MM.1S (cell line): ENCODE measurements around the gene FEM1C.

ENCODE experiments used
- CTCF ChIP-seq: fragments of 300-600 bp; sonication (generic); IDR thresholded peaks from 2 replicates; pipeline ENCODE4 v1.5.1; 2016; ENCODE audit warnings: antibody characterized with exemption, low read length, mixed read lengths
- EZH2phosphoT487 ChIP-seq: fragments of 300-600 bp; sonication (generic); IDR thresholded peaks from 2 replicates; pipeline ENCODE4 v1.6.1; 2018; ENCODE audit warnings: antibody characterized with exemption, low read length

DNA sequence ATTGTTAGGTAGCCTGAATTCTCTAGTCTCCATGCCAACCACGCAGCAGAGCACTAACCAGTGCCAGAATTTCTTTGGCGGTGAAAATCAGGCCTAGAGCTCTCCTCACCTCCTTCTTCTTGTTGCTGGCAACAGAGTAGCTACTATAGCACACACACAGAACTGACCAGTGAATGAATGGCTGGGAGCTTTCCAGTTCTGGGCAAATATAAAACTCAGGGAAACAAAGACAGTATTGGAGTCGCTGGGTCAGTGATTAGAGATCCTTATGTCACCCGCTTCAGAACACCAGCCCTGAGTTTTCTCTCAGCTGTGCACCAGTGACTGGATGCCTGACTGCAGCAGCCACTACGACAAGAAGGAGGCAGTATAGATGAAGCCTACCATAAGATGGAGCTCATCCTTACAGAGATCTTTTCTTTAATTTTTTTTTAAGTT, 26.9 kb upstream of the FEM1C start:
- TF ChIP-seq CTCF = no peak
- TF ChIP-seq EZH2phosphoT487 = no peak
